Measurements from ENCODE around the gene TAGLN.

The TAGLN gene

GRCh38 chr11:117212697-117213355, 13.7 kb downstream of the TAGLN start:
- in situ Hi-C loops (cut with MboI; ENCODE audit: low sequenced_read_pairs): no loop called here

- in situ Hi-C loops (cut with MboI; ENCODE audit: low sequenced_read_pairs): no loop called here
Measured at GRCh38 chr11:117214404-117215110, 15.4 kb downstream of the TAGLN start.

- in situ Hi-C loops (cut with MboI; ENCODE audit: low sequenced_read_pairs): no loop called here
Measured at GRCh38 chr11:117217141-117218084, 18.2 kb downstream of the TAGLN start.

- in situ Hi-C loops (cut with MboI; ENCODE audit: low sequenced_read_pairs): no loop called here
Measured at GRCh38 chr11:117218133-117218915, 19.2 kb downstream of the TAGLN start.

- in situ Hi-C loops (cut with MboI; ENCODE audit: low sequenced_read_pairs): no loop called here
Measured at GRCh38 chr11:117219001-117219400, 19.8 kb downstream of the TAGLN start.

- in situ Hi-C loops (cut with MboI; ENCODE audit: low sequenced_read_pairs): no loop called here
Measured at GRCh38 chr11:117219455-117219854, 20.3 kb downstream of the TAGLN start.

- in situ Hi-C loops (cut with MboI; ENCODE audit: low sequenced_read_pairs): no loop called here
Measured at GRCh38 chr11:117219995-117220394, 20.8 kb downstream of the TAGLN start.

- in situ Hi-C loops (cut with MboI; ENCODE audit: low sequenced_read_pairs): no loop called here
Measured at GRCh38 chr11:117220568-117220967, 21.4 kb downstream of the TAGLN start.

- in situ Hi-C loops (cut with MboI; ENCODE audit: low sequenced_read_pairs): no loop called here
Measured at GRCh38 chr11:117220999-117221774, 22.0 kb downstream of the TAGLN start.

GRCh38 chr11:117221775-117222517, 22.8 kb downstream of the TAGLN start:
- in situ Hi-C loops (cut with MboI; ENCODE audit: low sequenced_read_pairs): no loop called here

GRCh38 chr11:117222991-117223740, 24.0 kb downstream of the TAGLN start:
- in situ Hi-C loops (cut with MboI; ENCODE audit: low sequenced_read_pairs): no loop called here

GRCh38 chr11:117223741-117224689, 24.8 kb downstream of the TAGLN start:
- in situ Hi-C loops (cut with MboI; ENCODE audit: low sequenced_read_pairs): no loop called here

GRCh38 chr11:117225553-117226170, 26.5 kb downstream of the TAGLN start:
- in situ Hi-C loops (cut with MboI; ENCODE audit: low sequenced_read_pairs): no loop called here

- in situ Hi-C loops (cut with MboI; ENCODE audit: low sequenced_read_pairs): no loop called here
Measured at GRCh38 chr11:117226388-117227385, 27.5 kb downstream of the TAGLN start.

- in situ Hi-C loops (cut with MboI; ENCODE audit: low sequenced_read_pairs): no loop called here
Measured at GRCh38 chr11:117228091-117228490, 28.9 kb downstream of the TAGLN start.

GRCh38 chr11:117229411-117229810, 30.2 kb downstream of the TAGLN start:
- in situ Hi-C loops (cut with MboI; ENCODE audit: low sequenced_read_pairs): no loop called here
